Astrocyte of the cerebellum (primary cell): ENCODE measurements around the gene PICK1.

Experiments used
- DNase-seq: peaks from one replicate; pipeline ENCODE4 v3.0.0-alpha.2; 2011; ENCODE audit warnings: low read depth
- H3K4me3 ChIP-seq: 2 replicates; pipeline ENCODE4 v1.5.1; 2011; ENCODE audit warnings: mild to moderate bottlenecking, low read depth, low read length, moderate library complexity
- CTCF ChIP-seq: IDR thresholded peaks from 2 replicates; pipeline ENCODE4 v1.5.1; 2012; ENCODE audit warnings: low read length, low read depth, moderate library complexity, mild to moderate bottlenecking; ENCODE audit errors: missing control alignments
- in situ Hi-C: cut with HindIII; loops from 2 replicates; pipeline ENCODE4 v1.10.0; 2017; ENCODE audit warnings: low sequenced_read_pairs

The PICK1 gene

GRCh38 chr22:38073150-38074130 lies 16.2 kb downstream of the PICK1 start:
- no peak for DNase-seq
- H3K4me3 ChIP-seq = no peak overlapping the region
- TF ChIP-seq CTCF = no peak
- in situ Hi-C loops = no loop called here

GRCh38 chr22:38074181-38075104 lies 17.2 kb downstream of the PICK1 start:
- H3K4me3 ChIP-seq = no peak overlapping the region
- TF ChIP-seq CTCF = peak; percentile 62
- no peak for DNase-seq
- in situ Hi-C loops = no loop called here

GRCh38 chr22:38075105-38075825 lies 18.1 kb downstream of the PICK1 start:
- no peak overlapping the region for H3K4me3 ChIP-seq
- in situ Hi-C loops = no loop called here
- DNase-seq = no peak
- TF ChIP-seq CTCF = no peak

GRCh38 chr22:38075961-38076360 lies 18.8 kb downstream of the PICK1 start:
- no peak for DNase-seq
- no peak overlapping the region for H3K4me3 ChIP-seq
- no peak for TF ChIP-seq CTCF
- in situ Hi-C loops = no loop called here

GRCh38 chr22:38077096-38077495 lies 19.9 kb downstream of the PICK1 start:
- in situ Hi-C loops = no loop called here
- no peak for TF ChIP-seq CTCF
- no peak for DNase-seq

GRCh38 chr22:38077595-38077994 lies 20.4 kb downstream of the PICK1 start:
- no peak overlapping the region for H3K4me3 ChIP-seq
- DNase-seq = no peak
- in situ Hi-C loops = no loop called here
- TF ChIP-seq CTCF = no peak

More at GRCh38 chr22:38077096-38077495, 19.9 kb downstream of the PICK1 start:
- no peak overlapping the region for H3K4me3 ChIP-seq
